Limb (tissue), 2 donors: ENCODE results near the gene PLAGL2.
"Not testable (repeated sequence)": the region's sequence is repeated elsewhere in the genome, so short reads cannot be mapped to it uniquely, and the experiment has no call there.

ENCODE experiments used
- DNase-seq, 2 donors: peaks; one replicate each; pipeline ENCODE4 v3.0.0-alpha.2; 2016; ENCODE audit errors: extremely low spot score in 2 of 2

The PLAGL2 gene

GRCh38 chr20:32205110-32205842, 2.3 kb downstream of the PLAGL2 start:
- no peak for DNase-seq

DNA sequence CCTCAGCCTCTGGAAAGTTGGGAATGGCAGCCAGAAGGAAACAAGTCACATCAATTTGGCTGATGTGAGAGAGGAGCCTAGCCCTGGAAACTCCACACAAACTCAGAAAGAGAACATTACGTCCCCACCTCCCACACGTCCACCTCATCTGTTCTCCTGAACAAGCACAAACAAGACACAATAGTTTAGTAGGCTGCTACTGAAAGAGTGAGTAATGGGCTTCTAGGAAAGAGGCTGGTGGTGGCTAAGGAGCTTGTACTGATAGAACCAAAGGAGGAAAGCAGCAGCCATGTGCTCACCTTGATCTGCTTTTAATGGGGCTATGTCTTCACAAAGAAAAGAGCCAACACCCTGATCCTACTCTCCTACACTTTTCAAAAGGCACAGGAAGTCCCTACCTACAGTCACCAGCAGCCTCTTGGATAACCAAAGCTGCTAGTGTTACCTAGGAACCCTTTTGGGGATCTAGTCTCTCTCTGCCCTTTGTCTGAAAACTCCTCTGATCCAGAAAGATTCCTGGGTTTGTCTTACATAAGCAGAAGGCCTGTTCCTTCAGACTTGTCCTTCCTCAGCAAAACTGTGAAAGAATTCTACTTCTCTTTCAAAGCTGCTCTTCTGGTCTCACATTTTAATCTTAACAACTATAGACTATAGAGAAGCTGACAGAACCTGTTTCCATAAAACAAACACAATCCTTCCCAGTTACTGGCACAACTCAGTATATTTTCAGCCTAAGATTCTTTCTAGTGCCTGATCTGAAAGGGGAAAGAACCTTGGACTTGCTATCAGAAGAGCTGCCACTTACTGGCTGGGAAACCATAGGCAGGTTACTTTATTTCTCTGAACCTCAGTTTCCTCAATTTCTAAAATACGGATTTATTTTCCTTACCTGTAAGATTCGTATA, 3.1 kb downstream of the PLAGL2 start:
- DNase-seq = no peak

- no peak for DNase-seq
Observed at GRCh38 chr20:32203356-32204204, 4.0 kb downstream of the PLAGL2 start.

DNA sequence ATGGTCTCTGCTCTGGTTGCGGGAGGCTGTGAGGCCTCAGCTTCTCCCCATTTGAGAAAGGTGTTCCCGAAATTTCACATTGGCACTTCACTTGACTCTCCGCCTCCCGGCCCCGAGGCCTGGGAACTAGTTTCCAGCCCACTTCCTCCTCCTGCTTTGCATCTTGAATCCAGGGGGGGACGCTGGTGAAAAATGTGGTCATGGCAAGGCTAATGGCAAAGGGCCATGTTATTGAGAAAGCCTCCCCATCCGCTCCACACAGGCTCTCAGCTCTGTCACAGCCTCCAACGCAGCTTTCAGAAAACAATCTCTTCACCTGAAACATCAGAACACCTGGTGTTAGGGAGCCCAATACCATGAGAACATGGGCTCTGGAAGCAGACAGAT, 5.6 kb downstream of the PLAGL2 start:
- no peak for DNase-seq

GRCh38 chr20:32201296-32201976, 6.1 kb downstream of the PLAGL2 start:
- no peak for DNase-seq

GRCh38 chr20:32199006-32199405, 8.5 kb downstream of the PLAGL2 start:
- DNase-seq = no peak

DNA sequence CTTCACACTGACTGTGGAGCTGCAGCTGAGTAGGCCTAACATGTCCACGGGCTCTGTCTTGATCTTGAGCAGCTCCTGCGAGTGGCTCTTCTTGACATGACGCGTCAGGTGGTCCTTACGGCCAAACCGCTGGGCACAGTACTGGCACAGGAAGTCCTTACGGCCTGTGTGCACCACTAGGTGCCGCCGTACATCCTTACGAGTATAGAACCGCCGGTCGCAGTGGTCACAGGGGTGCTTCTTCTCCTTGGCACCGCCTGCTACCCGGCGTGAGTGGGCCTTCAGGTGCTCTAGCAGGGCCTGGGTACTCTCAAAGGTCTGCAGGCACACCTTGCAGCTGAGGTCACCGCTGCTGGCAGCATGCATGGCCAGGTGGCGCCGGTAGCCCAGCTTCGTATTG, 10.4 kb downstream of the PLAGL2 start:
- DNase-seq = not testable (repeated sequence)

GRCh38 chr20:32196613-32197012, 10.9 kb downstream of the PLAGL2 start:
- not testable (repeated sequence) for DNase-seq

GRCh38 chr20:32195581-32195980, 12.0 kb downstream of the PLAGL2 start:
- DNase-seq = no peak

DNA sequence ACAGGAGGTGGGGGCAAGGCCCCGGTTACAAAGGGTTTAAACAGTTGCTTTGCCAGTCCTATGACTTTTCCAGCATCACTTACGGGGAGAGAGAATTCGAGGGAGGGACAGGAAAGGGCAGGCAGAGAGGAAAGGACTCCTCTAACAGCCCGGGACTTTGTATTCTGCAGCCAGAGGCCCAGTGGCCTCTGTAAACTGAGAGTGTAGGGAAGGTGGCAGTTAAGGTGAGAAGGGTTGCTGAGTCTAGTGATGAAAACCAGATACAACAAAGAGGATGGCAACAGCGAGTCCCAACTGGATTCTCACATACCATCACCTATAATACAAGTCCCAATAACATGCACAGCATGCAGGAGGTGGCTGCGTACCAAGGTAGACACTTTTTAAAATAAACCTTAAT, 13.5 kb downstream of the PLAGL2 start:
- DNase-seq = no peak

GRCh38 chr20:32193336-32193735, 14.2 kb downstream of the PLAGL2 start:
- not testable (repeated sequence) for DNase-seq

DNA sequence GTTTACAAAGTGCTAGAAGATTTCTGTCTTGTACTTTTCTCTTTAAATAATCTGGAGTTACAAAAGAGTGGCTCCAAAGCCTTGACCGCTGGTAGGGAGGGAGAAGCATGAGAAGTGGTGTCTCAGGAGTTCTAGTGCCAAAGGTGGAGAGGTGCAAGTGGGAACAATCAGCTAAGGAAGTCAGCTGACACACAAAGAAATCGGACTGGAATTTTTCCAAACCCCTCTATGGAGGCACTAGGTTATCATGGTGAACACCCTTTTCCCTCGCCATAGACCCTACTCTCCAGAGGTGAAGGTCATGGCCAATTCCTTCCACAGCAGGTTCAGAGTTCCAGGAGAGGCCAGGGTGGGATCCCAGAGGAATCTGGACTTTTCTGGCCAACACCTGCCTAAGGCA, 14.8 kb downstream of the PLAGL2 start:
- DNase-seq = no peak

- DNase-seq = no peak
Observed at GRCh38 chr20:32191873-32192272, 15.7 kb downstream of the PLAGL2 start.

DNA sequence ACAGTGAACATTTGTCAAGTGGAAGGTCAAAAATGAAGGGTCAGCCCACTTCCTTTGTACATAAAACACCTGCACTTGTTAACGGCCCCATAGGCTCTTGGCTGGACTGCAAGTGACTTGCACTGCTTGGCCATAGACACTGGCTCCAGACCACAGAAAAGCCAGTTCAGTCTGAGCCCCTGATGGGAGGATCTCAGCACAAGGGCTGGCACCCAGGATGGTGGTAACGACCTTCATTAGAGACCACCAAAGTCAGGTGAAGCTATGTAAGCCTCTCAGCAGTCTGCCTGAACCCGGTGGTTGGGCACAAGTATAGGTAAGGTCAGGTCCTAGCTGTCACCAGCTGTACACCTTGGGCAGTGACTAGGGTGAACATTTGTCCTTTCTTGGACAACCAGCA, 16.1 kb downstream of the PLAGL2 start:
- DNase-seq = no peak

- no peak for DNase-seq
Observed at GRCh38 chr20:32190616-32191415, 16.7 kb downstream of the PLAGL2 start.

GRCh38 chr20:32189691-32190615, 17.6 kb downstream of the PLAGL2 start:
- DNase-seq = peak in 1 of 2 donors; percentile 83

GRCh38 chr20:32189123-32189410, 18.5 kb downstream of the PLAGL2 start:
- DNase-seq = no peak

DNA sequence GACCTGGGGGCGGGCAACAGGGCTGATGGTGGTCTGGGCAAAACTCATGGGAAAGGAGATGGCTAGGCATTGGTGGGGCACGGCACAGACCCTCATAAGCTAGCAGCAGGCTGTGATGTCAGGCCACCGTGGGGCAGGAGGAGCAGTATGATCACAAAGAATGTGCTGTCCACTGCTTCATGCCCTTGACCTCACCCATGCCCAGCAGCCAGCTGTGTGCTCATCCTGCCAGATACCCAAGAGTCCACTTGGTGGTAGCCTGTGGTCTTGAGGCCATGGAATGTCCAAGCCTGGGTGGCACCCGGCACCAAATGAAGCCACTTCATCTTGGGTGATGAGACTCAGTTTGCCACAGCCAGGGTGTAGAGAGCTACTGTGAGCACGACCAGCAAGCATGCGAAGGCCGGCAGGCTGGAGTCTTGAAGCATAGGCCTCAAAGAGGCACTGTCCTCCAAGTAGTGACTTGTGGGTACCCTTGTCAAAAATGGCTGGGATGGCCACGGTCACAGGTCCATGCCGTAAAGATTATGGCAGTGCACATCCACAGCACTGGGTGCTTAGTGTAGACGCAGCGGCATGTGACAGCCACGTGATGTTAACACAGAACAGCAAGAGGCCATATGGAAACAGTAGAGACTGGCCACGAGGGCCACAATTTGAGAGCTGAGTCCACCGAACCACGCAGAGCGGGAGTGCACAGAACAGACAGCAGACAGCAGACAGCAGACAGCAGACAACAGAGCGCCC, 19.0 kb downstream of the PLAGL2 start:
- no peak for DNase-seq

DNA sequence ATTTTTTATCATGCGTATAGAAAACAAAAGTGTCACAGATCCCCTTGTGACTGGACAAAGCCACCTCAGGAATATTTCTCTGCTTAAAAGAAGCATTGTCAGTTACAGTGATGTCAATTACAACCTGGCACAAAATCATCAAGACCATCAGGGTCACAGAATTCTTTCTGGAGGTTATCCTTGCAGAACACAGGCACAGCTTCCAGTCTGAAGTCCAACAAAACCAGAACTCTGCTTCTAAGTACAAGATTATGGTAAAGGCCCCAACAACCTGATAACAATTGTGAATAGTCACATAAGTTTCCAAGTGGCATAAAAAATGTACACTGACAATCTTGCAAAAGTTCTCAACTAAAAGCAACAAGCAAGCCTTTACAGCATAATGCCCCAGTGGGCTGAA, 21.0 kb downstream of the PLAGL2 start:
- DNase-seq = no peak
